Fibroblast of lung (primary cell): ENCODE measurements around the gene S100A9.

Experiments
- EZH2 ChIP-seq: IDR thresholded peaks from 2 replicates; pipeline ENCODE4 v1.5.1; 2012; ENCODE audit warnings: low read length, control low read depth, mild to moderate bottlenecking; ENCODE audit errors: missing control alignments
- TF ChIP-seq, protein P1 (sequence below), 2 donors: IDR thresholded peaks in 1 of 2; conservative IDR thresholded peaks in 1 of 2; 1 replicate in 1 of 2; 2 replicates in 1 of 2; pipeline ENCODE4 v1.5.1; 2011 to 2012; ENCODE audit warnings: low read length in 2 of 2, control low read depth in 1 of 2, inconsistent platforms in 1 of 2, low read depth in 1 of 2, mild to moderate bottlenecking in 1 of 2

DNA sequence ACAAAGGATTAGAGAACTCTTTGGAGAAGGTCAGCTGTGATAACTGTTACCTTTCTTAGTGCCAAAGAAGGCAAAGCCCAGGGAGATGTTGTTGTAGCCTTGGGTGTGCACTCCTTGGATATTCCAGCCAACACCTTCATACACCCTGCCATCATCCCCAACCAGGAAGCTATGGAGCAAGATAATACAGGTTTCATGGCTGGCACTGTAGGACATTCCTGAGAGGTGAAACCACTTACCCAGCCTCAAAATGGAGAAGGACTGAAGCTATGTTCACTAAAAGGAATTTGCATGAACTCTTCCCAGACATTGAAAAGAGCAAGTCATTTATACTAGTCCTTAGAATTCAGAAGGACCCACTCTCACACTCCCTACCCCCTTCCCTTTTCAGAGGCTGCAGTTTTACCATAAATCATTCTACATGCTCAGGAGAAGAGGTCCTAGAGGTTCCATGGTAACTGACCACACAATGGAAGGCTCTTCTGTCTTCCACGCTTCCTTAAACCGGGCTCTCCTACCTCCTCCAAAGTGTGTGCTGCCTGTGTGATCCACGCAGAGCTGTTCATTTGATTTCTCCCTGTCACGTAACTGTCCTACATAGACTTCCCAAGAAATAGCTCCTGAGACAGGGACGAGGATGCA is 14.5 kb upstream of the S100A9 start:
- TF ChIP-seq, protein P1, sequence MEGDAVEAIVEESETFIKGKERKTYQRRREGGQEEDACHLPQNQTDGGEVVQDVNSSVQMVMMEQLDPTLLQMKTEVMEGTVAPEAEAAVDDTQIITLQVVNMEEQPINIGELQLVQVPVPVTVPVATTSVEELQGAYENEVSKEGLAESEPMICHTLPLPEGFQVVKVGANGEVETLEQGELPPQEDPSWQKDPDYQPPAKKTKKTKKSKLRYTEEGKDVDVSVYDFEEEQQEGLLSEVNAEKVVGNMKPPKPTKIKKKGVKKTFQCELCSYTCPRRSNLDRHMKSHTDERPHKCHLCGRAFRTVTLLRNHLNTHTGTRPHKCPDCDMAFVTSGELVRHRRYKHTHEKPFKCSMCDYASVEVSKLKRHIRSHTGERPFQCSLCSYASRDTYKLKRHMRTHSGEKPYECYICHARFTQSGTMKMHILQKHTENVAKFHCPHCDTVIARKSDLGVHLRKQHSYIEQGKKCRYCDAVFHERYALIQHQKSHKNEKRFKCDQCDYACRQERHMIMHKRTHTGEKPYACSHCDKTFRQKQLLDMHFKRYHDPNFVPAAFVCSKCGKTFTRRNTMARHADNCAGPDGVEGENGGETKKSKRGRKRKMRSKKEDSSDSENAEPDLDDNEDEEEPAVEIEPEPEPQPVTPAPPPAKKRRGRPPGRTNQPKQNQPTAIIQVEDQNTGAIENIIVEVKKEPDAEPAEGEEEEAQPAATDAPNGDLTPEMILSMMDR (conservative IDR thresholded peaks at IDR 0.05 in 1 of 2, IDR thresholded peaks at IDR 0.05 in 1 of 2; ENCODE audit: low read depth in 1 of 2, low read length in 2 of 2): no peak
- no peak for TF ChIP-seq EZH2
